Progenitor cell of endocrine pancreas (in vitro differentiated cells): ENCODE data around the gene AP2B1. TPM values are rescaled to one million over a fixed set of nuclear protein-coding genes. Genes with fewer than 3 reads are reported as not detected.

Source experiments
- DNase-seq: peaks from one replicate; pipeline ENCODE4 v3.0.0; 2021; ENCODE audit warnings: low spot score; ENCODE audit not compliant: unreplicated experiment
- H3K27ac Mint-ChIP-seq: 2 replicates; pipeline ENCODE4 v1.8.0; 2021; ENCODE audit warnings: mild to moderate bottlenecking, moderate library complexity, mixed read lengths
- H3K27me3 Mint-ChIP-seq: 2 replicates; pipeline ENCODE4 v1.8.0; 2021; ENCODE audit warnings: mixed read lengths
- H3K36me3 Mint-ChIP-seq: 2 replicates; pipeline ENCODE4 v1.8.0; 2022; ENCODE audit warnings: mixed read lengths; ENCODE audit not compliant: insufficient read depth
- H3K4me1 Mint-ChIP-seq: 2 replicates; pipeline ENCODE4 v1.8.0; 2021; ENCODE audit warnings: low read depth, mixed read lengths
- H3K4me3 Mint-ChIP-seq: 2 replicates; pipeline ENCODE4 v1.8.0; 2021; ENCODE audit warnings: low read depth, mild to moderate bottlenecking, moderate library complexity, mixed read lengths
- H3K9me3 Mint-ChIP-seq: 2 replicates; pipeline ENCODE4 v1.8.0; 2021; ENCODE audit warnings: low read depth, mixed read lengths
- CTCF ChIP-seq: fragments of 200-600 bp; sonication (generic); IDR thresholded peaks from one replicate; pipeline ENCODE4 v1.5.0; 2021; ENCODE audit warnings: antibody characterized with exemption, mild to moderate bottlenecking; ENCODE audit not compliant: unreplicated experiment
- total RNA-seq: library from RNA; stranded (reverse); gene quantifications from 2 replicates; pipeline ENCODE4 v1.2.1, GENCODE V29; 2021

AP2B1 gene
- total RNA-seq, 1 donor from 2014 or later: 194 TPM

GRCh38 chr17:35548978-35549377, 38.1 kb upstream of the AP2B1 start:
- DNase-seq: no peak
- Mint-ChIP-seq H3K9me3 (no peaks in the 10 kb centered on the region), H3K36me3 (no peaks in the 10 kb centered on the region), H3K27me3 (peaks cover 49% of the 10 kb centered on the region), H3K27ac (no peak overlapping the region), H3K4me3 (no peak overlapping the region), H3K4me1 (no peaks in the 10 kb centered on the region)
- no peak for TF ChIP-seq CTCF

- peaks cover 42% of the 10 kb centered on the region for H3K27me3 Mint-ChIP-seq
- no peak overlapping the region for H3K4me3 Mint-ChIP-seq
- no peak overlapping the region for H3K27ac Mint-ChIP-seq
- no peak for DNase-seq
- no peaks in the 10 kb centered on the region for H3K4me1 Mint-ChIP-seq
- H3K9me3 Mint-ChIP-seq: no peaks in the 10 kb centered on the region
- TF ChIP-seq CTCF: no peak
- no peaks in the 10 kb centered on the region for H3K36me3 Mint-ChIP-seq
Measured at GRCh38 chr17:35553310-35553709, 33.8 kb upstream of the AP2B1 start.

GRCh38 chr17:35554668-35555067, 32.5 kb upstream of the AP2B1 start:
- DNase-seq: no peak
- H3K27ac Mint-ChIP-seq: no peak overlapping the region
- H3K4me3 Mint-ChIP-seq: no peak overlapping the region
- no peaks in the 10 kb centered on the region for H3K4me1 Mint-ChIP-seq
- no peaks in the 10 kb centered on the region for H3K9me3 Mint-ChIP-seq
- peaks cover 37% of the 10 kb centered on the region for H3K27me3 Mint-ChIP-seq
- H3K36me3 Mint-ChIP-seq: no peaks in the 10 kb centered on the region
- no peak for TF ChIP-seq CTCF

GRCh38 chr17:35555691-35556090, 31.4 kb upstream of the AP2B1 start:
- Mint-ChIP-seq H3K9me3 (no peaks in the 10 kb centered on the region), H3K27me3 (peaks cover 37% of the 10 kb centered on the region), H3K27ac (no peak overlapping the region), H3K4me1 (peaks cover under 1% of the 10 kb centered on the region), H3K36me3 (no peaks in the 10 kb centered on the region), H3K4me3 (no peak overlapping the region)
- DNase-seq: no peak
- no peak for TF ChIP-seq CTCF

GRCh38 chr17:35557353-35557752, 29.8 kb upstream of the AP2B1 start:
- H3K27ac Mint-ChIP-seq: no peak overlapping the region
- peaks cover 33% of the 10 kb centered on the region for H3K27me3 Mint-ChIP-seq
- no peak overlapping the region for H3K4me3 Mint-ChIP-seq

More at GRCh38 chr17:35557353-35557752, 29.8 kb upstream of the AP2B1 start:
- Mint-ChIP-seq H3K4me1 (peaks cover 2% of the 10 kb centered on the region), H3K9me3 (no peaks in the 10 kb centered on the region), H3K36me3 (no peaks in the 10 kb centered on the region)
- TF ChIP-seq CTCF: no peak
- no peak for DNase-seq
